GM23338 (cell line): ENCODE measurements around the gene CDC42BPA.

Experiments
- CTCF ChIP-seq, 2 experiments: fragments of 200-600 bp in 1 of 2; sonication (generic) in 1 of 2; conservative IDR thresholded peaks; 2 replicates each; pipeline versions ENCODE4 v1.5.1 to v1.6.1; 2016 to 2017; ENCODE audit warnings: antibody characterized with exemption in 2 of 2, low read depth in 2 of 2, mild to moderate bottlenecking in 2 of 2, moderate library complexity in 1 of 2
- EZH2 ChIP-seq: fragments of 200-600 bp; sonication (generic); IDR thresholded peaks from one replicate; pipeline ENCODE4 v1.8.0; 2017; ENCODE audit warnings: antibody characterized with exemption, mild to moderate bottlenecking, low read depth; ENCODE audit not compliant: unreplicated experiment
- EZH2phosphoT487 ChIP-seq: fragments of 200-600 bp; sonication (generic); IDR thresholded peaks from one replicate; pipeline ENCODE4 v1.8.1; 2018; ENCODE audit warnings: antibody characterized with exemption; ENCODE audit not compliant: unreplicated experiment
- JUNB ChIP-seq: IDR thresholded peaks from one replicate; pipeline ENCODE4 v1.6.1; 2016; ENCODE audit warnings: antibody characterized with exemption; ENCODE audit not compliant: unreplicated experiment
- POLR2AphosphoS5 ChIP-seq: IDR thresholded peaks from 2 replicates; pipeline ENCODE4 v1.6.1; 2016; ENCODE audit warnings: antibody characterized with exemption, low read depth
- REST ChIP-seq: IDR thresholded peaks from one replicate; pipeline ENCODE4 v1.6.1; 2018; ENCODE audit warnings: antibody characterized with exemption; ENCODE audit not compliant: unreplicated experiment
- STAT1 ChIP-seq: IDR thresholded peaks from one replicate; pipeline ENCODE4 v1.6.1; 2016; ENCODE audit warnings: antibody characterized with exemption; ENCODE audit not compliant: unreplicated experiment
- ZNF114 ChIP-seq: fragments of 250-450 bp; sonication (Bioruptor Pico); IDR thresholded peaks from 2 replicates; pipeline ENCODE4 v1.5.0; 2020; ENCODE audit warnings: mild to moderate bottlenecking, moderate library complexity
- ZNF462 ChIP-seq: fragments of 250-450 bp; sonication (Bioruptor Pico); IDR thresholded peaks from 2 replicates; pipeline ENCODE4 v1.5.0; 2020; ENCODE audit warnings: mild to moderate bottlenecking, moderate library complexity

- TF ChIP-seq CTCF (conservative IDR thresholded peaks at IDR 0.05; ENCODE audit: low read depth in 2 of 2), result no peak
- no peak for TF ChIP-seq EZH2phosphoT487
- TF ChIP-seq POLR2AphosphoS5, result no peak
- TF ChIP-seq EZH2, result no peak
- TF ChIP-seq JUNB, result no peak
- TF ChIP-seq REST, result no peak
- TF ChIP-seq STAT1, result no peak
- no peak for TF ChIP-seq ZNF462 (CRISPR knock-in tag)
- no peak for TF ChIP-seq ZNF114 (CRISPR knock-in tag)
Observed at GRCh38 chr1:226976978-226977642, 341.2 kb downstream of the CDC42BPA start.
